Astrocyte (in vitro differentiated cells and primary cell): ENCODE measurements around the gene ITCH.
"Not testable (repeated sequence)": the region's sequence is repeated elsewhere in the genome, so short reads cannot be mapped to it uniquely, and the experiment has no call there.

Experiments used
- CTCF ChIP-seq: IDR thresholded peaks from 2 replicates; pipeline ENCODE4 v1.5.1; 2011; ENCODE audit warnings: low read depth, mild to moderate bottlenecking, inconsistent platforms, low read length, moderate library complexity; ENCODE audit not compliant: insufficient read depth
- EZH2 ChIP-seq: IDR thresholded peaks from 2 replicates; pipeline ENCODE4 v1.6.1; 2012; ENCODE audit warnings: mild to moderate bottlenecking, low read length, inconsistent platforms; ENCODE audit not compliant: insufficient read depth

DNA sequence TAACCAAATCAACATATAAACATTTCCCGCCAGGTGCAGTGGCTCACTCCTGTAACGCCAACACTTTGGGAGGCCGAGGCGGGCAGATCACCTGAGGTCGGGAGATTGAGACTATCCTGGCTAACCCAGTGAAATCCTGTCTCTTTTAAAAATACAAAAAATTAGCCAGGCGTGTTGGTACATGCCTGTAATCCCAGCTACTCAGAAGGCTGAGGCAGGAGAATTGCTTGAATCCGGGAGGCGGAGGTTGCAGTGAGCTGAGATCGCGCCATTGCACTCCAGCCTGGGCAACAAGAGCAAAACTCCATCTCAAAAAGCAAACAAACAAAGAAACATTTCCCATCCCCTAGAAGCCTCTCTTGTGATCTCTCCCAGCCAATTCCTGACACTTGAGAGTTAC is 22.3 kb upstream of the ITCH start:
- TF ChIP-seq CTCF, EZH2: not testable (repeated sequence)
